ENCODE measurements around the gene NR3C1. TPM values are rescaled to one million over a fixed set of nuclear protein-coding genes. Genes with fewer than 3 reads are reported as not detected.
A peak's percentile ranks its signal among the peaks of the same experiment; 100 is the strongest.

Gene NR3C1
- total RNA-seq, 1 experiment from 2014 or later: 74.7 TPM

DNA sequence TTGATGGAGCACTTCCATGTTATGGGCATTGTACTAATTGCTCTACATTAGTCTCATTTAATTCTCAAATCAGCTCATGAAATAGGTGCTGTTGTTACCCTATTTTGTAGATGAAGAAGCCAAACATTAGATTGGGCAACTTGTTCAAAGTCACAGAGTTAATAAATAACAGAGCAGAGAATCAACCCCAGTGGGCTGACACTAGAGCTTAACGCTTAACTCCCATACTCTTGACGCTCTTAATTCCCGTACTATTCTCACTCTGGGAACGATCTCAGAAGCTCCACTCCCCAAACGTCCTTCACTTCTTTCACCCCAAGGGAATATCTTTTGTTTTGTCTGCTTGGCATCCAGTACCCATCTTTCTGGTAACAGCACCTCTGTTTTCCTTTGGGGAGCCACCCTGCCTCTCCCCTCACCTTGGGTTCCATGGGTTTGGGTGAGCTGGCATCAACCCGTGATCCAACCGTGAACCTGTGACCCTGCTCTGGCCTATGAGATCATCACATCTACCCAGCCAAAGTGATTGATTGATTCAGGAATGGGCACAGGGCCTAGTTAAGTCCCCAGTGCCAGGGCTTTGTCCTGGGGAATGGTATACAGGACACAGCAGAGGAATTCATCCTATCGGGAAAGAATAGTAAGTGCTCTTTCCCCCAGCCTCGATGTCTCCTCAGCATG is 169.2 kb downstream of the NR3C1 start:
- DNase-seq (ENCODE audit: low read depth): no peak

DNA sequence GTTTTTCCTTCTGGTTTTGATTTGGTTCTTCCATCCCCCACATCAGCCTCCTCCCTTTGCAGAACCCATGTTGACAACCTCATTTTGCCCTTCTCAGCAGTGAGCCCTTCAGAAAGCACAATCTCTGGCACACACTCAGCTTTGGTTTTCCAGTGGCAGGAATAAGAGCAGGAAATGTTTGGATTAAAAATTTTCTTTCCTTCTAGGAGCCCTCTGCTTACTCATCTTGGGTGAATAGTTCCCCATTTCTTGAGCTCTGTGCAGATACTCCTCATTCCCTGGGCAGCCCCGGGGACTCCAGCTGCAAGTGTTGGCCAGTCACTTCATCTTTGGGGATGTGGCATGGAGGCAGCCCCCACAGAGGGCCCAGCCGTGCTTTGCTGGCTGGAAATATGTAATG is 170.5 kb downstream of the NR3C1 start:
- no peak for DNase-seq (ENCODE audit: low read depth)

DNA sequence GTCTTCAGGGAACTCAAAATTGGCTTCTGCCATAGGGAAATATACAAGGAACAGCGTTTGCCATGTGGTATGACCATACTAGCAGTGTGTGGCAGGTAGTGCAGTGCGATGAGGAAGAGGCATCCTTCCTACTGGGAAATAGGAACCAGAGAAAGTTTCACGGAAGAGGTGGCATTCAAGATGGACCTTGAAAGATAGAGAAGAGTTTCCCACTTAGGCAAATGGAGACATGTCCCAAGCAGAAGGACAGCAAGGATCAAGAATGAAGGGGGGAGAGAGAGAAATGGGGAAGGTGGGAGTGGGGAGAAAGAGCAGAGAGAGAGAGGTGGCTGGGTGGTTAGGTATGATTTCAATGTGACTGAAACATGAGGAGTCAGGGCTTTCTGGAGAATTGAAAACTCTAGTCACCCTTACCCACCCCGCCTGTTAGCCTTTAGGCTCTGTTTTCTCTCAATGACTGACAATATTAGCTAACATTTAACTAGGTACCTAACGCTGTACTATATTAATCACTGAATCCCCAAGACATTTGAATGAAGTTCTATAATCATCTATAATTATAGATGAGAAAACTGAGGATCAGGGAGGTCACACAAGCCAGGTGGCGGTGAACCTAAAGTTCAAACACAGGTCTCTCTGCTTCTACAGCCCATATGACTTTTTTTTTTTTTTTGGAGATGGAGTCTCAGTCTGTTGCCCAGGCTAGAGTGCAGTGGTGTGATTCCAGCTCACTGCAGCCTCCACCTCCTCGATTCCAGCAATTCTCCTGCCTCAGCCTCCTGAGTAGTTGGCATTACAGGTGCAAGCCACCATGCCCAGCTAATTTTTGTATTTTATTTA is 171.3 kb downstream of the NR3C1 start:
- DNase-seq (ENCODE audit: low read depth): no peak

DNA sequence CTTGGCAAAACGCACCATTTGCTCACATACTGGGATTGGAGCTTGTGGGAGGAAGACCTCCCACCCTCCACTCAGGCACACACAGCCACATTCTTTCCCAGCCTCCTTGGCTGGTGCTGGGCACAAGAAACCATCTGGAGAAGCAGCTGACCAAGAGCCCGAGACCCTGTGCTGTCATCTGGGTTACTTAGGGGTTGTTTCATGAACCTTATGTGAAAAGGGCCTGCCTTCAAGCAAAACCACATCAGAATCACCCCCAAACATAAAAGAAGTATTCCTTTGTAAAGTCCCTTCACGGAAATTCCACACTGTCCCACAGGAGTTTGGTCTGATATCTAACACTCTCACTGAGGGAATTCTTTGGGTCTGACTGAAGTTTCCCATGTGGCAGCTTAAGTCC is 172.1 kb downstream of the NR3C1 start:
- DNase-seq (ENCODE audit: low read depth): no peak

DNA sequence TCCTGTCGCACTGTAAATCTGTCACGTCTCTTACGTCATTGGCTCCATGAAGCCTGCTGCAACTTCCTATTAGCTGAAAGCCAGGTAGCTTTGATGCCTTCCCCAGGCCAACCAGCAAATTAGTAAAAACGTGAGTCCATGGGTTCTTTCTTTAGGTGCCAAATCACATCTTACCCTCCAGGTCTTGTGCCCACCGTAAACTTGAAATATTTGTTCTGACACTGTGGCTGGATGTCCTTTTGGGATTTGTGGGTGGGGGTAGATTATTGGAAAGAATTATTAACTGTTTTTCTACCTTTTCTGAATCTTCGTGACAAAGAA is 172.8 kb downstream of the NR3C1 start:
- no peak for DNase-seq (ENCODE audit: low read depth)

DNA sequence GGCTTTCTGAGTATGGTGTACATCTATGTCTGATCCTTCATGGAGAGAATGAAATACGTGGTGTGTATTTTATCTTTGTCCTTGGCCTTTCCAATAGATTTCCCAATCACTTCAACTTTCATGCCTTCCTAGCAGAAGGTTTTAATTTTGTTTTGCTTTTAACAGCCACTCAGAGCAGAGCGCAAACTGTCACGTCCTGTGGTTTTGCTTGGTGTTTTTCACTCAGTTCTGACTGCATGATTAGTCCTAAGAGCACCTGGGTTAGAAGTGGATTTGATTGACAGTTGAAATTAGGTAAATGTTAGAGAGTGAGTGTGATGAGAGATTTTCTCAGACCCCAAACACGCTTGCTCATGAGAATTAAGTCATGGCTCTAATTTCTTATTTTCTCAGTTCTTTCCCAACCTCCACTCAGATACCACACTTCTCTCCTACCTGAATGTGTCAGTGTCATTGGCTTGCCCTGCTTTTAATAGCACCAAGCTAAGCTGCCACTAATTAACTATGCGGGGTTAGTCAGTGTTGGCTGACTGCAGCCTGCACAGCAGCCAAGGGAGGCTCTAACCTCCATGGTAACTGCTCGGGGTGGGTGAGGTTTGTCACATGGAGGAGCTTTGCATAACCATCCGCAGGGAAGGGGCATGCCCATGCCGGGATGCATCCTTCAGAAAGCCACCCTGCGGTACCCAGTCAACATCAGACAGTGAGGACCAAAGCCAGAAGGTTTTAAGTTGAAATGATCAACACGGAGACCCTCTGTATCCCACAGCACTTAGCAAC is 173.4 kb downstream of the NR3C1 start:
- DNase-seq (ENCODE audit: low read depth): peak; percentile 48

DNA sequence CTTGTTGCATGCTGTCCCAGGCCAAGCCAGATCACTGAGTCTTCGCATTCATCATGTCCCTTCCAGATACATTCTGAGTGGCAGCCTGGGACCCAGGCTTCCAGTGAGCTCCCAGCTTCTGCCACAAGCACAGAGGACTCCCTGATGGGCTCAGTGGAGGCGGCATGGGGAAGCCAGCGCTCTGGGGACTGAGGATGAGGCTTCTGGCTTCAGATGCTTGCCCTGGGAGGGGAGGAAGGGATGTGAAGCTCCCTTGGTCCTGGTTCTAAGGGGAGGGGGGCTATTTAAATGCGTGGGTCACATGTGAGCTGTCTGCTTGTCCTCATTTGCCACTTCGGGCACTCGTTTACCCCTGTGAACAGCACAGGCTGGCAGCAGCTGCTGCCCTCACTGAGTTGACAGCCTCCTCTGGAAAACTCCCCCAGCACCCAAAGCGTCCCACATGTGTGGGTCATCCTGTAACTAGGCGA is 174.0 kb downstream of the NR3C1 start:
- no peak for DNase-seq (ENCODE audit: low read depth)

DNA sequence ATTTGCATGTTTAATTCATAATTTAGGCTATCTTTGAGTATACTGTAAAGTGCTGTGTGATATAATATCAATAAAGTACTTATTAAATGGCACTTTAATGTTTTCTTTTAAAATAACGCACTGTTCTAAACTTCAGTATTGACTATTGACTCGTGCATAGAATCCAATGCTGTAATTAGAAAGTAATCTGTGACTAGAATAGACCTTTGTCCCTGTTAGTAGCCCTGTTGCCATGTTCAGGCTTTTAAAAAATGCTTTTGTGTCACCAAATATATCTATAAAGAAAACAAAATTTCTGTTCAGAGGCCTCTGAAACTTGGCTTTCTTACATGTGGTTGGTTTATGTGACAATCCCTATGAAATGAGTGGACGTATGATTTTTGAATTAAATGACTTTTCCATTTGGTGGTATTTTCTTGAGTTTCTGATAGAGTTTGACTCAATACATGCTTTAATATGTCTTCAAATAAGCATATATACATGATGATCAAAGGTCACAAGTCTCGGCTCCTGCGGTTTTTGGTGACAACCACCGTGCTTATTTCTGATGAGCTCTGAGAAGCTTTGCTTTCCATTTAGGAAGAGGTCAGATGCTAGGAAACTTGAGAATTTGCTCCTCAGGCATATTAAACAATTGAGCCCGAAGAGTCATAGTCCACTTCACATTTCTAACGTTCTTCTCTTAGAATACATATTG is 174.7 kb downstream of the NR3C1 start:
- no peak for DNase-seq (ENCODE audit: low read depth)

All from Daoy (cell line).